NCI-H2171 (cell line): ENCODE results near the gene ALKBH1.
"Not testable (repeated sequence)": the region's sequence is repeated elsewhere in the genome, so short reads cannot be mapped to it uniquely, and the experiment has no call there.

Experiments
- DNase-seq: peaks from one replicate; lab custom pipeline; 2025; lab: John Stamatoyannopoulos, UW

Gene ALKBH1

GRCh38 chr14:77707724-77708408, at the start of gene ALKBH1, which contains the start of gene SLIRP:
Gene ALKBH1 (minus strand): TSS chr14:77708023. CDS start chr14:77708004, 19 bp downstream.
Gene SLIRP (plus strand): TSS chr14:77708103. CDS start chr14:77708112, 9 bp downstream.
- peak; percentile 90 for DNase-seq

- no peak for DNase-seq
These were observed 45.1 kb upstream of the ALKBH1 start for GRCh38 chr14:77752799-77753516.

DNA sequence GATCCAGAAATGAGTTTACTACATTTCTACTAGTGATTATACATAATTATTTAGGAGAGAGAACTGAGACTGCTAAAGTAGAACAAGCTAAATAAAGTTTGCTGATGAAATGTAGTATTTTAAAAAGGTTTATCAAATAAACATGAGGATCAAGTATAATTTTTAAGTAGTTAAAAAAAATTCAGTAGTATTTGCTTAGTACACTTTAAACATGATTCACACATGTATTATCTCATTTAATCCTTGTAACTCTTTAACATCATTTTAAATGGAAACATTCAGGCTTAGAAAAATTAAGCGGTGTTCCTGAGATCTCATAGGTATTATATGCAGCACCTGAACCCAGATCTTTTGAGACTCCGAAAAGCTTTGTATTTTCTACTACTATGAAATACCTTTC, 44.4 kb upstream of the ALKBH1 start:
- no peak for DNase-seq

DNA sequence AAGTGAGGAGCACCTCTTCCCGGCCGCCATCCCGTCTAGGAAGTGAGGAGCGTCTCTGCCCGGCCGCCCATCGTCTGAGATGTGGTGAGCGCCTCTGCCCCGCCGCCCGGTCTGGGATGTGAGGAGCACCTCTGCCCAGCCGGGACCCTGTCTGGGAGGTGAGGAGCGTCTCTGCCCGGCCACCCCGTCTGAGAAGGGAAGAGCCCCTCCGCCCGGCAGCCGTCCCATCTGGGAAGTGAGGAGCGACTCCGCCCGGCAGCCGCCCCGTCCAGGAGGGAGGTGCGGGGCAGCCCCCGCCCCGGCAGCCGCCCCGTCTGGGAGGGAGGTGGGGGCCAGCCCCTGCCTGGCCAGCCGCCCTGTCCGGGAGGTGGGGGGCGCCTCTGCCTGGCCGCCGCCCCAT, 39.6 kb upstream of the ALKBH1 start:
- DNase-seq = not testable (repeated sequence)

DNA sequence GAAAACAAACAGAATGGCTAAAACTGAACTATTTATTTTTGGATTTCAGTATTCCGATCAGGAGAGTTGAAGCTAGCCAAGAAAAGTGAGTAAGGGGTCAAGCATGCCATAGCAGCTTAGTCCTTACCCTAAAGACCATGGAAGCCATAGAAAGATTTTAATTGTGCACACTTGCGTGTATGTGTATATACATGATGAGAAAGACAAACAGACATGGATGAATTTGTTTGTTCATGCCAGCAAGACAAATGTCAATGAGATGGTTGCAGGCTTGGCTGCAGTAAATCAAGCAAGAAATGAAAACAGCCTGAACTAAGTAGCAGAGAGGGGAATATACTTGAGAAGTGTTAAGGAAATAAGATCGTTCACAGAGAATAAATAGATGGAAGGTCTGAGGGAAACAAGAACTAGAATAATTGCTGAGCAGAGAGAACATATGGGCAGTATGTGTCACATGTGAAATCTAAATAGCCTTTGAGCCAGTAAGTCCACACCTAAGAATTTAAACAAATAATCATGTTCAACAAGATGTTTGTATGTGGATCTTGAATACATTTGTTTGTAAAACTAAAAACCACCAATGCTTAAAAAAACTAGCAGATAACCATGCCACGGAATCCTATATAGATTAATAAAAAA, 38.4 kb upstream of the ALKBH1 start:
- no peak for DNase-seq

GRCh38 chr14:77741438-77741837, 33.6 kb upstream of the ALKBH1 start:
- no peak for DNase-seq

DNA sequence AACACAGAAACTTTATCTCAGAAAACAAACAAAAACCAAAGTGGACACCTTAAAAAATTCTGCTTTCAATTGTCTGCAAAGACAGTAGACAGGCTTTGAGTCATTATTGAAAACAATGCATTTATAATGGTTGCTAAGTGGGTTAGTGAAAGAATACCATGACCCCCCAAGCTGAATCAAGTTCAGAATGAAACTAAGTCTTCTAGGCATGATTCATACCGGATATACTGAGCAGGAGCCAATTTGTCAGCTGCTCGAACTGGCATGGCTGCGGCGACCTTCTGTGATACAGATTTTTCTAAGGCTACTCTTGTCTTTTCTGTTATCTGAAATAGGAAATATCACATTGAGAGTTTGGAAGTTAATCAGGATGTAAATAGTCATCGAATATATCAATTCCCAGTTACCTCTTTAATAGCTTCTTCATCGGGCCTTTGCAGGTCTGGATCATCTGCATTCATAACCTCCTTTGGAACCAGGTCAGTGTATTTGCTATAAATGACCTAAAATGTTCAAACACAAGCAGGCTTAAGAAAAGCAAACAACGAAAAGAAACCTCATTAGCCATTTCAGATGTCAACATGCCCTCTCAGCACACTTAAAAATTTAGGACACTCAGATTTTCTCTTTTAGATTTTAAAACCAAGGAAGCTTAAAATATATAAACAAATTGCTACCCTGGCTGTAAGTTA, 30.9 kb upstream of the ALKBH1 start:
- no peak for DNase-seq

DNA sequence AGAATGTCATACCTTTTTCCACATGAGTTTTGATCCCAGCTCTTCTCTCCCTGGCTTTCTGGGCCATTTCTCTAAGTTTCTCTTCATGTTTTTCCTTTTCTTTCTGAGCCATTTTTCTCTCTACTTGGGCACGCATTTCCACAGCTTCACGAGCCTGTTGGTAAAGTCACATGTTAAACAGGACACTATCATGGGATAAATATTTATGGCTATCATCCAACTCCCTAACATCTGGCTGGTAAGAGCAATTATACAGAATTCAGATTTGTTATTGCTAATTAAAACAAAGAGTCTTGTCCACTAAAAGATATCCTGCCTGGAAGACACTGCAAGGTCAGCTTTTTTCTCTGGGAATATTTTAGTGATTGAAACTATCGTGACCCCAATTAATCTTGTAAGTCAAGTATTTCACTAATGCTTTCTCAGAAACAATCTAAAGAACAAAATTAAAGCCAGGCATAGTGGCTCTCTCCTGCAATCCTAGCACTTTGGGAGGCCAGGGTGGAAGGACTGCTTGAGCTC, 23.2 kb upstream of the ALKBH1 start:
- no peak for DNase-seq

GRCh38 chr14:77722301-77722700, 14.5 kb upstream of the ALKBH1 start:
- DNase-seq = no peak

GRCh38 chr14:77721437-77721836, 13.6 kb upstream of the ALKBH1 start:
- DNase-seq = no peak

GRCh38 chr14:77717608-77718305, 9.9 kb upstream of the ALKBH1 start:
- no peak for DNase-seq

DNA sequence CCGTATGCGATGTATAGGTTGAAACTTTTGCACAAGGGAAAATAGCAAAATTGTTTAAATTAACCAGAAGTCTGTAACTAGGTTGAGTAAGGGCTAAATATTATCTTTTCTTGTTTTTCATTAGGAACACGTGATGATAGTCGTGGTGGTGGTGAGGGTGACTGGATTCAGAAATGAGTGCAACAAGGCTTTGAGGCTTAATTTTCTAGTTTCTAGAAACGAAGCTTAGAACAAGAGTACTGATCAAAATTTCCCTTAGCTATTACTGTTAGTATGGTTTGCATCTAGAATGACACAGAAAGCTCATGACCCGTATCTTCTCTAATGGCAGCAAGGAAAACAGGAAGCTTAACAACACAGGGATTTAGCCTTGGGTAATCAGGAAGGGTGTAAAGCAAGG, 7.1 kb upstream of the ALKBH1 start:
- DNase-seq = no peak

DNA sequence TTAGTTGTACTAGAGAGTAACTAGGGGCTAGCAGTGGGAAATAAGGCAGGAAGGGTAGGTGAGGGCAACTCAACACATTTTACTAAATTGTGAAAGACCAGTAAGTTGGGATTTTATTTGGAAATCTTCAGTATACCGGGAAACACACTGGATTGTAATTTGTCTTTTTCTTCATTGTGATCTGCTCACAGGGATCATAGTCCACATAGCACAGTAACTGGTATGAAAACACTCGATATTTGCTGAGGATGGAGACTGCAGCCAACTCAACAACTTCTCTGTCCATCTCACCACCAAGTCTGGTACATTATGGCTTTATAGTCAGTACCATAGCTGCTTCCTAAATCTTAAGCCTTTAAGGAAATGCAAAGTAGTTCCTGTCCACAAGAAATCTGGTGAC, 2.5 kb upstream of the ALKBH1 start:
- no peak for DNase-seq

DNA sequence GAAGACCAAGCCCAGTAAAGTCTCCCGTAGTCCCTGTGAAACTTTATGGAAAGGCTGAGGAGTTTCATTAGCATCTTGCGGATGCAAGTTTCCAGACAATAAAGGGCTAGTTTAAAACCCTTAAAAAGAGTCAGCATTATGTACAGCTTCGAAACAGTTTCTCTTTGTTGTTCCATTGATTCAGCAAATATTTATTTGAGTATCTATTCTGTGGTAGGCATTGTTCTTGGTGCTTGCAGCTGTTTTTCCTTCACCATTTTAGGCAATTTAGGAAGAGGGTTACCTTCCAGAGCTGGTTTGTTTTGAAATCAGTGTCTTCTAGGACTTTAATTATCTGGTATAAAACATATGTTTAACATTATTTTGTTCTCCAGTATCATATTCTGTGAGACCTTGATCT, 1.6 kb upstream of the ALKBH1 start:
- DNase-seq = no peak

DNA sequence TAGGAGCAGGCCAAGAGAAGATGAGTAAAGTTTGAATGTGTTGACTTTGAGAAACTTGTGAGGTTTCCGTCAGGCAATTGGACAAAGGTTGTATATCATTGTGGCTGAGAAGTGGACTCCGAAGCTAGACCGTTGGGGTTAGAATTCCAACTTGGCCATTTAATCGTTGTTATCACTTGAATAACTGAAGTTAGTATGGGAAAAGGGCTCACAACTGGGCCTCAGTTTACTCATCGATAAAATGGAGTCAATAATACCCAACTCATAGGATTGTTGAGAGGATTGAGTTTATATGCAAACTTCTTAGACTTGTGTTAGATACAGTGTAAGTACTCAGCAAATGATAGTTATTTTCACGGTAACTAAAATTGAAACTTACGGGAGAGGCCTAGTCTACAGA, 926 bp upstream of the ALKBH1 start:
- DNase-seq = no peak

- peak; percentile 12 for DNase-seq
These were observed 484 bp downstream of the ALKBH1 start for GRCh38 chr14:77707355-77707723.

DNA sequence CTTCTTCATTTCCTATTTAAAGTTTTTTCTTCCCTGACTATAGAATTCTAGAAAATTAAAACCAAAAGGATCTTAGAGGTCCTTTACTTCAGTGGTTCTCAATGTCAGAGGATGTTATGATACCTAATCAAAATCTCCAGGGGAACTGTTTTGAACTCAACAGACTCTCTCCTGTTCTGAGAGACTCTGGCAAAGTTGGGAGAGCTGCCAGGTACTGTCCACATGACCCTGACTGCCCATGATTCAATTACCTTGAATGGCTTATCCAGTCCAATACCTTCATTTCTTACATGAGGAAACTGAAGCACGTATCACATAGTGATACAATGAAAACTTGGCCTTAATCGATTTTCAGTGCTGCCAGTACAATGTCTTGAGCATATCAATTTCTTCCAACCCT, 16.6 kb downstream of the ALKBH1 start:
- DNase-seq = no peak

DNA sequence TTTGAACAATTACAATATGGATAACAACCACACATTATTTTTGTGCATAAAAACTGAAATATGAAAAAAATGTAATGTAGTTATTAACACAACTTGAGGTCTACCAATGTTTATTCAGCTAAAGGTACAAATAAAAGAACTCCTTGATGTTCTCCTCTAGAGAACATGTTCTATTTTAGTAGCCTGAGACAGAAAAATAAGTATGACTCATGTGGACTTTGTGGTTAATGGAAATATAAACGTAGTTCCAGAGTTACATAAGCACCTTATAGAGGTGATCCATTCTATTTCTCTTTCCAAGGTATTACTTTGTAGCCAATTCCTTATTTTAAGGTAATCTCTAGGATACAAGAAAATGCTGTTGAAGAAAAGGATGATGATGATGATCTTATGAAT, 25.7 kb downstream of the ALKBH1 start:
- no peak for DNase-seq

DNA sequence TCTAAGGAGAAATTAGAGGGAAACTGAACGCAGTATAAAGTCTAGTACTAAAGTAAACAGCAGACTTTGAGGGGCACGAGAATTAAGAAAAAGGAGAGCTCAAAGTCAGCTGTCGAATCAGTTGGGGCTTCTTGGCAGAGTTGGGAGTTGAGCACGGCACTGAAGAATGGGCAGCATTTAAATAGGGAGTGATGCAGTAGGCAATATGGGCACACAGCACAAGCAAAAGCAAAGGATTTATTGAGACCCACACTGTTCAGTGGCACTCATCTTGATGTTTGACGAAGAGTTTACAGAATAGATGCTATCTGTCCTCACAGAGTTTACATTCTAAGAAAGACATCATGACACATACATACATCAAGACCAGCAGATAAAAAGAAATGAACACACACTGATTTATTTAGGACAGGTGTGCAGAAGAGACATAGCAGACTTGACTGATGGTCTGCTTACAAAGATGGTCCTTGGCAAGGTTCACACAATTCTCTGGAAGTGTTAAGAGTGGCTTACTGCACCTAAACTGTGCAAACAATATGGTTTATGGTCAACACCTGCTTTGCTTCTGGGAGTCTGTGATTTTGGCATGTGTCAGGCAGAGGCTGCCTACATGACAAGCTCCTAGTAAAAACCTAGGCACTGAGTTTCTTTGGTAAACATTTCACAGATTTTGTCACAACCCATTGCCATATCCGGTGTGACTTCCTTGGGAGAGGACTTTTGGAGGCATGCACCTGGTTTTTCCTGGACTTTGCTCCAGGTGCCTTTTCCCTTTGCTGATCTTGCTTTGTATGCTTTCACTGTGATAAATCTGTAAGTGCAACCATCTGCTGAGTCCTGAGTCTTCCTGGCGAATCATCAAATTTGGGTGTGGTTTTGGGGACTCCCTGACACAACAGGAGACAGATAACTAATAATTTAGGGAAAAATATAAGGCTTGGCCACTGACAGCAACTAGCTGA, 26.3 kb downstream of the ALKBH1 start:
- DNase-seq = peak; percentile 42

DNA sequence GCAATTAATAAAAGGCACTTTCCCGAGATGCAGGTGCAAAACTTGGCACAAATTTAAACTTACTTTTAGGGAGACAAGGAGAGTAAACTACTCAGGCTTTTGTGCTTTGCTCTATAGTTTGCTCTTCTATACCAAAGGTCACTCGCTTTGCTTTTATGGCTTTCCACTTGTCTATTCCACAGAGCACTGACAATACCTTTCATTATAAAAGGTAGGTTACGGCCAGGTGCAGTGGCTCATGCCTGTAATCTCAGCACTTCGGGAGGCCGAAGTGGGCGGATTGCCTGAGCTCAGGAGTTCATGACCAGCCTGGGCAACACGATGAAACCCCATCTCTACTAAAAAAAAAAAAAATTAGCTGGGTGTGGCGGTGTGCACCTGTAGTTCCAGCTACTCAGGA, 32.9 kb downstream of the ALKBH1 start:
- no peak for DNase-seq

GRCh38 chr14:77673193-77673592, 34.6 kb downstream of the ALKBH1 start:
- DNase-seq = no peak
